HG02943 (cell line): ENCODE data around the gene CLDN22.
"Not testable (repeated sequence)": the region's sequence is repeated elsewhere in the genome, so short reads cannot be mapped to it uniquely, and the experiment has no call there.

ENCODE experiments used
- ATAC-seq: cut with Tn5 transposase; IDR thresholded peaks from one replicate; pipeline ENCODE4 v1.9.1; 2021; ENCODE audit warnings: mild to moderate bottlenecking, low read depth, moderate library complexity; ENCODE audit not compliant: unreplicated experiment

CLDN22 gene

DNA sequence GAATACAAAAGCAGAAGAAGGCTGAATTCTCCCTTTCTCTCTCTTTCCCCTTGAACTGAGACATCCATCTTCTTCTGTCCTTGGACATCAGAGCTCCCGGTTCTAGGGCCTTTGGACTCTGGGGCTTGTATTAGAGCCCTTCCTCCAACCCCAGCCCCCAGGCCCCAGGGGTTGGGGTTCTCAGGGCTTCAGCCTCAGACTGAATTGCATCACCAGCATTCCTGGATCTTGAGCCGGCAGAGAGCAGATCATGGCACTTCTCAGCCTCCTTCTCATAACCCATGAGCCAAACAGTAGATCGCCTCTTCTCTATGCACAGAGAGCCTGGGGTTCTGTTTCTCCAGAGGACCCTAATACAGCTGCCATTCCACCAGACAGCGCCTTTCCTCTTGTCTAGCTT is 27.5 kb upstream of the CLDN22 start:
- no peak for ATAC-seq

DNA sequence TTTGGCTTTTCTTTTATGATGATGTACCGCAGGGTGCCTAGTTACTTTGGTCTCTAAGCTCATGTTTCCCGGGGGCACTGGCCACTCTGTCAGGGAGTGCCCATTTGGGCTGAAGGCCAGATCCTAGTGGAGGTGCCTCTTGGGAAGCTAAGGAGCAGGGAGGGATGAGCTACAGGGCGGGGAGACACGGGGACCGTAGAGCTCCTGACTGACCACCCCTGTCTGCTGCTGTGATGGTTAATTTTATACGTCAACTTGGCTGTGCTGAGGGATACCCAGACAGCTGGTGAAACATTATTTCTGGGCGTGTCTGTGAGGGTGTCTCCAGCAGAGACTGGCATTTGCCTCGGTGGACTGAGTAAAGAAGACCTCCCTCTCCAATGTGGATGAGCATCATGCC is 27.1 kb upstream of the CLDN22 start:
- ATAC-seq, result no peak

DNA sequence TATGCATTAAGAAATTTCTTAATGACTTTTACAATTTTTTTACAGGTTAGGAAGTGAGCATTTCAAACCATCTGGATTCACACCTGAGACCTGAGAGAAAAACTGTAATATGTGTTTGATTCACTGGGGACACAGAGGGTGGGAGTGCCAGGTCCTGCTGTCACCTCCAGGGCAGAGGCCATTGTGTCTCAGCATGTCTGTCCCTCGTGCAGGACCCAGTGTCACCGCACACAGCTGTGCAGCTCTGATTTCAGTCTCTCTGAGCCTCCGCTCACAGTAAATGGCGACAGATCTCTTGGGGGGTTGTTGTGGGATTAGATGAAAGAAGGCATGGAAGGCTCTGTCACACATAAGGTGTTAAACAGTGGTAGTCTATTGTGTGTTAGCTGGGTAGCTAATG is 25.2 kb upstream of the CLDN22 start:
- ATAC-seq, result no peak

DNA sequence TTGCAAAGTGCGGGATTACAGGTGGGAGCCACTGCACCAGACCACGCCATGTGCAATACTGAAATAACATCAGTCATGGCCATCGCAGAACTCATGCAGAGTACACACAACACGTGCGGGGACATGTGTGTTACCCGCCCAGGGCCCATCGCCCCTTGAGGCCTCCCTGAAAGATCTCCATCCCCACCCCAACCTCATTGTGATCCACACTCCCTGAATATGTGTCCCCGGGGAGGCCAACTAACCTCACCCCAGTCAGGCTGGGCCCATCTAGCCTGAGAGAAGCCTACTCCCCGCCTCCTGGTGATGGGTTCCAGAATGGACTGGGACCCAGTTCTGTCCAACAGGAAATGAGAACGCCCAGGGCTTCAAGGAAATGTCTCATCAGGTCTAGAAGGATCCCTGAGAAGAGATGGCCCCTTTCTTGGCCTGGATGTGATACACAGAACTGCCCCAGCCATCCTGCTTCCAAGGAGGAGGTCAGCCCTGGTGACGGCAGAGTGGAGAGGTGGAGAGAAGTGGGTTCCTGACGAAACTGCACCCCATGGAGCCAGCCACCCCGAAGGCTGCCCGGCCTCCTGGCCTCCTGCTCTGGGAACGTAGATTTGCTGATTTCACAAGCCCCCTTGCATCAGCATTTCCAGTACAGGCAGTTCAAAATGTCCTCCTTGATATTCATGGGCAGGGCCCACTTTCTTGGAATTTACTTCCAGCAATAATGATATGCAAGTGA is 24.6 kb upstream of the CLDN22 start:
- no peak for ATAC-seq

DNA sequence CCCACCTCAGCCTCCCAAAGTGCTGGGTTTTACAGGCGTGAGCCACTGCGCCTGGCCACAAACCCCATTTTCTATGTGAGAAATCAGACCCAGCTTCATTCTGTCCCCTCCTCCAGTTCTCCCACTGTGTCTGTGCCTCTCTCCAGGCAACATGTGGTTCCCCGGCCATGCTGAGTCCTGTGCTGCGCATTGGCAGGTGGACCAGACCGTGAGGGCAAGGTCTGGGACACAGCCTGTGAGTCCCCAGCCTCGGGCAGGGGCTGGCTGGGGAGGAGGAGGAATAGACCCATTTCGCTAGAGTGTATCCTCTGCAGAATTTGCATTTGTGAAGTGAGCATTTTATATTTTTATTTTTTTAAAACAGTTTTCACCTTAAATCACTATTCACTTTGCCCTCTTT is 23.7 kb upstream of the CLDN22 start:
- no peak for ATAC-seq

DNA sequence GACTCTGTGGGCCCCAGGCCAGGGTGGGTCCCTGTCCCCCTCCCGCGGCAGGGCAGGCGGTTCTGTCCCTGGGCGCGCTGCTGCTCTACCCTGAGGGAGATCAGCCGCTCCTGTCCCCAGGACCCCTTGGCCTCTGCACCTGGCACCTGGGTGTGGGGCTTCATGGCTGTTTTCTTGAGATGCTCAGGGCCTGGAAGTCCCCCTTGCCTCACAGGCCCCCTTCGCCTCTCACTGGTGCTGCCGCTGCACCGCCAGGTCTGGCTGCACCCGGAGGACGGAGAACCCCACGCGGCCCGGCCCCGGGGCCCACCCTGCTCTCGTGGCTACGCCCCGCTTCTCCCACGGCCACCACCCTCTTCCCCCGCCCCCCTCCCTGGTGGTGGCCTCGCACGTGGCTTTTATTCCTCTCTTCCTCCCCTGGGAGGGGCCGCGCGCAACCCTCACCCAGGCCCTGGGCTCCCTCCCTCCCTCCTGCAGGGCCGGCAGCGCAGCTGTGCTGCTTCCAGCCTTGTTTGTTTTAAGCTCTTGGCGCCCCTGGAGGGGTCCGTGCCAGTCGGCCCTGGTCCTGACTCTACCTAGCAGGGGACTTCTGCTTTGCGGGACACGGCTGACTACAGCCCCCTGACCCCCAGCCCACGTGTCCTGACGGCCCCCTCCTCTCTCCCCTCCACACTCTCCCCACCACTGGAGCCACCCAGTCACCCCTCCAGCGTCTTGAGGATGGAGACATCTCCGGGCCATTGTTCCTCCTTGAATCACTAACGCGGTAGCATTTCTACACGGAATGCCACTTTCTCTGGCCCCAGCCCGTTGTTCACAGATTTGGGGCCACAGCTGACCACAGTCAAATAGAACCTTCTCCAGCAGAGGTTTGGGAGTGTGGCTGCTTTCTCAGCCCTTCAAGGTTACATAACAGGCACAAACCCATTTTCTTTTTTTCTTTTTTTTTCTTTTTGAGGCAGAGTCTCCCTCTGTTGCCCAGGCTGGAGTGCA is 22.8 kb upstream of the CLDN22 start:
- ATAC-seq, result no peak

DNA sequence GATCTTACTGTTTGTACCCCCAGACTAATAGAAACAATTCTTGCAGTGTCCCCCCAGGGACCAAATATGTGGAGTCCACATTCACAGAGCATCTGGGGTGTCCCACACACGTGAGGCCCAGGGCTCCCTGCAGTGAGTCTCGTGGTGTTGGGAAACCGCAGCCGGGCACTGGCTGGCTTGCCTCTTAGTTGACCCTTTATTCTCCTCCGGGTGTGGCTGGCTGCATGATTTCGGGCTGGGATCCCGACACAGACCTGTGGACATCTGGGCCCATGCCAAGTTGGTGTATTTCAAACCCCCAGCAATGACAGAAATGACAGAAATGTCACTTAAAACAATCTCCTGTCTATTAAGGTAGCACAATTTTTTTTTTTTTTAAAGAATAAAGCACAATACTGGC is 17.8 kb upstream of the CLDN22 start:
- ATAC-seq, result no peak

DNA sequence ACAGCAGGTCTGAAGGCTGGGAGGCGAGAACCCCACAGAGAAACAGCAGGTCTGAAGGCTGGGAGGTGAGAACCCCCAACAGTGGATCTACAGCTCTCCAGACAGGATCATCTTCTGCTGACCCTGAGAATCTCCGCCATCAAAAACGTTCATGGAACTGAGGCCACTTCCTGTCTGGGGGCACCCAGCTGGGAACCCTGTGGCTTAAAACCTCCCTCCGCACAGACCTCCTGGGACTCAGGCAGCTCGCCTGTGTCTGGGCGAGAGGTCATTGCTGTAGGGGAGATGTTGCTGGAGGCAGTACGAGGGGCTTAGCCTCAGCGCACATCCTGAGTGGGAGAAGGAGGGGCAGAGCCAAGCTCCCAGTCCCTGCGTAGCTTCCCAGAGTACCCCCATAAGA is 17.3 kb upstream of the CLDN22 start:
- ATAC-seq, result no peak

DNA sequence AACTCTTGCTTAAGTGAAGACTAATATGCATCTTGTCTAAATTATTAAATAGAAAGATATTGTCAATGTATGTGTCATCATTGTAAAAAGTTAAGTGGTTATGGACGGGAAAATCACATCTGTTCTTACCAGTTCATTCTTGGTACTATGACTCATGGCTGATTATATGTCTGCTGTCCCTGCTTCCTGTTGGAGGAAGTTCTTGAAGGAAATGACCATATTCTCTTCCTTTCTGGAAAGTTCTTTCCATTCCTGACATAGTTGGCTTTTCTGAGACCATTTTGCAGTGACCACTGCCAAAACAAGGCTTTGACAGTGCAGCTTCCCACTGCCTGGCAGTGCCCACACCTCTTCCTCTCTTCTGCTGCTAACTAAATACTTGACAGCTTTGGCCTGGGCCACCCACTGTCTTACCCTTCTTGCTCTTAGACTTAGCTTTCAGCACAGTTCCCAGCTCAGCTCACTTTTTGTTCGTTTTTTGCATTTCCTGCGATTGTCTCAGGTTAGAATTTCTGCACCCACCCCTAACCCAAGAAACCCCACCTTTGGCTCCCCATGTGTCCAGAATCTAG is 15.4 kb upstream of the CLDN22 start:
- no peak for ATAC-seq

DNA sequence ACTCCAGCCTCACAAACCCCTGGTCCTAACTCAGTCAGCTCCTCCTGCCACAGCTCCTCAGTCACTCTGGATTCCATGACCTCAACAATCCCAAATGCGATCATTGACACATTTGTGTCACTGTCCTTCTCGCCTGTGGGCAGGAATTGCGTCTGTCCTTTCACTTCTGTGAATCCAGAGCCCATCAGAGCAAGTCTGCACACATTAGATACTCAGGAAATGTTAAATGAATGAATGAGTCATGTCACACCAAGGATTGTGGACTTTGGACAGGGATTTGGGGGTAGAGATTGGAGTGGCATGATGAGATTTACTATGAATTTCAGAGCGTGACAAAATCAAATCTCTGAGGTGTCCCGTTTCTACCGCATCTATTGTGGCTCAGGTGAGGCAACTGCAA is 13.9 kb upstream of the CLDN22 start:
- no peak for ATAC-seq

DNA sequence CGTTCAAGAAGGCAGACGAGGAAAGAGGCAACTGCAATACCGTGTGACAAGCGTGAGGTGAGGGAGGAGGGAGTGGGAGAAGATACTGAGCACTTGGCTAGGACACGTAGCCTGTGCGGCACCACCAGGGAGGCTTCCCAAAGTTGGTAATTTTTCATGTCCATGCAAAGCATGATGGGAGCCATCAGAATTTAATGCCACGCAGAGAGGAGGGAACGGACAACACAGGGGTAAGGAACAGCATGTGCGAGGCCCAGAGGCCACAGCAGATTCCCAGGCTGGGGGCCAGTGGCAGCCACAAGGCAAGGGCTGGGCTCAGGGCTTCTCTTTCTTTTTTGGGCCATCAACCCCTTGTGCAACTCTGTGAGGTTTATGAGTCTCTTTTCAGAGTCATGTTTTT is 13.1 kb upstream of the CLDN22 start:
- no peak for ATAC-seq

DNA sequence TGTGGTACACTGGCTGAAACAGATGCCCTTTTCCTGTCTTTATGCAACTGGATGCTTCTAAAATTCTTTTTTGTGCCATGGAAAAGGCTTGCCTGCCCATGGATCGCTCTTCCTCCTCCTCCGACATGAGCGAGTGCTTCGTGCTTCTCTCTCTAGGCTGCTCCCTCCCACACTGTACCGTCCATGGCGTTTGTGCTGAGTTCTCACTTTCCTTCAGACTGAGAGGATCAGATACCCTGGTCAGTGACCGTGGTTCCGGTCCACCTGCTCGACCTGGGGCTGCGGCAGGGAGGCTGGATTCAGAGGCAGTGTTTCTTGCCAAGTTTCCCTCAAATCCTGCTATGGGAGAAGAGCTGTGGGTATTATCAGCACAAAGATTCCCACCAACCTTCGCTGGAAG is 12.4 kb upstream of the CLDN22 start:
- no peak for ATAC-seq

DNA sequence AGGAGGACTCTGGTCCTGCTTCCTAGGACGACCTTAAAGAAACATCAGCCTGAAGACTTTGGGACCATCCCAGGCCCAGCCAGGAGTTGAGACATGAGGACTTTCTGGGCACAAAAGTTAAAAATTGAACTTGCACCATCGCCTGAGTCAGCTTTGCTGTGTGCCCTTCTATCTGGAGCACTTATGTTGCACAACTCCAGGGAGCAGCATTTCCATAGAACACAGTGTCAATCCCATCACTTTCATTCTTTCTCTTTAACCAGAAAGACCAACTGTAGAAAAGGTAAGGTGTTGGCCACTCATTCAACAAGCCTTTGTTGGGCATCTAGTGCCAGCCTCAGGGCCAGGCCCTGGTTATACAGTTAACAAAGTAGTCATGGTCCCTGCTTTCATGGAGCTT is 10.8 kb upstream of the CLDN22 start:
- no peak for ATAC-seq

DNA sequence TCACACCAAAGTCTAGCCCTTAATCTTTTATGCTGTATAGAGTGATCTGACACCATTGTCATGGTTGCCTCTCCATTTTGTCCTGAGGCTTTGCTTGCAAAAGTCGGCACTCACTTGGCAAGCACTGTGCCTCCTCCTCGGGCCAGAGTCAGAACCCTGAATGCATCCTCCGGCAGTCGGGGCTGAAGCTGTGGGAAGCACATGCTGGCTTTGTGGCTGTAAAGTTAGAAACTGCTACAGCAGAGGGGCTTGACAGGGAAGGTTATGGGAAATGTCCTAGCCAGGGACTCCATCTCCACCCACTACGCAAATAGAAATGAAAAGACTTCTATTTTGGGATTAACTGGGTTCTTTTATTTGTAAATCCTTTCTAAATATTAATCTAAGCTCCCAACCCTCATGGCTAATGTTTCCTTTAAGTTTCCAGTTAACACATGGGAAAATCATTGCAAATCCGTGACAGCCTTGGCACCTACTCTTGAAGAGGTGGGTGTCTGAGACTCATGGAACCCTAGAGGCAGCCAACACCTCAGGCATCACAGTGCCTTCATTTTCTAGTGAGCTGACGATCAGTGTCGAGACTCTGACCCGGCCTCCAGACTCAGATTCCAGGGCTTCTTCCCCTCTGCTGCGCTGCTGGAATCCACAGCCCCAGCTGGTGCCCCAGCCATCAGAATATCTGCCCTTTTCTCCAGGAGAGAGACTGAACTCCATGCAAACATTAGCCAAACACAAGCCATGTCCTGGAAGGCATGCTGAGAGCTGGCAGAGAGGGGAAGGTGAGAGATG is 10.1 kb upstream of the CLDN22 start:
- ATAC-seq, result no peak

DNA sequence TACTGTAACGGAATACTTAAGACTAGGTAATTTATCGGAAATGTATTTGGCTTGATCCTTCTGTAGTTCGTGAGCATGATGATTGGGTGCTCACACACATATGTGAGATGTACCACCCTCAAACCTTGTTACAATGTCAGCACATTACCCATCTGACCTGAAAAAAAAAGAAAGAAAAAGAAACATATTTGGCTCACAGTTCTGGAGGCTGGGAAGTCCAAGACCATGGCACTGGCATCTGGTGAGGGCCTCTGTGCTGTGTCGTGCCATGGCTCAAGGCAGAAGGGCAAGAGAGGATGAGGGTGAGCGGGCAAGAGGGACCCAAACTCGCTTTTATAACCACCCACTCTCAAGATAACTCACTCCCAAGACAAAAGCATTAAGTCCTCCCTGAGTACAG is 9.2 kb upstream of the CLDN22 start:
- no peak for ATAC-seq

DNA sequence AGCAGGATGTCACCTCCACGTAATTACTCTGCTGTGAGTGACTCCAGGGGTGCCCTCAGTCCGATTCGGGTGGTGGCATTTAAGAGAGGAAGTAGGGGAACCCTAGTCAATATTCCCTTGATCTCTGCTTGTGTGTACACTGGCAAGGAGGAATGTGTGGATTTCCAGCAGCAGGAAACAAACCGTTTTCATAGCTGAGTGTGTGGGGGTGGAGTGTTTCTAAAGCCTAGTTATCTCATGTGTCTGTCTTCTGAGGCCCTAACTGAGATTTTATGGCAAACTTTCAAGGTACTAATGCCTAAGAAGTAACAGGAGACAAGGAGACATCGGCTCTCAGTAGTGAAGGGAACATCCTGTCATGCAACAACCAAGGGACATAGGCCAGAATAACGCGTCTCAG is 8.8 kb upstream of the CLDN22 start:
- ATAC-seq, result no peak

DNA sequence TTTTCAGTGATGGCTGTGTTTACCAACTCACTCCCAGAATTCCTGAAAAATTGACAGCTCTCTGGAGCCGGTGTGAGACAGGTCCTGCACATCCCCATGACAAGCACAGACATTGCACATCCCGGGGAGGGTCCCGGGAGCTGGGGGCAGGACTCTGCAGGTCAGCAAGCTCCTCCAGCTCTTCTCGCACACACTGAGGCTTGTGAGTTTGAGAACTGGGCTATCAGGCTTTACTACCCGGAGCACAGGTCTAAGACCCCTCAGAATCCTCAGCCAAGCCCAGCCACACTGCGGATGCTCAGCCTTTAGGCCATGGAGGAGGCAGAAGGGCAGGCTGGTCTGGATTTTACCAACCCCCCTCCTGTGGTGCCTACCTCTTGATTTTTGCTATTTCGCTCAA is 7.8 kb upstream of the CLDN22 start:
- ATAC-seq, result no peak

DNA sequence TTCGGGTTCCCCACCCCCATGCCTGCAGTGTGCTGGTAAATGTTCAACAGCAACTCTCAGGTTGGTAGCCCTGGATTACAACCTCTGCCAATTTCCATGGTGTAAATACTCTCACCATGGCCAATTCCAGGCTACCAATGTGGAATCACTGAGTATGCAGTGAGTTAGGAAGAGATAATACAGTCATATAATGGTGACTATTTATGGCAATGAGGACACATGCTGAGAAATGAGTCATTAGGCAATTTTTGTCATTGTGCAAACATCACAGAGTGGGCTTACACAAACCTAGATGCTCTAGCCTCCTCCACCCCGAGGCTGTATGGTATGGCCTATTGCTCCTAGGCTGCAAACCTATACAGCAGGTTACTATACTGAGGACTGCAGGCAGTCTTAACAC is 6.8 kb upstream of the CLDN22 start:
- no peak for ATAC-seq

DNA sequence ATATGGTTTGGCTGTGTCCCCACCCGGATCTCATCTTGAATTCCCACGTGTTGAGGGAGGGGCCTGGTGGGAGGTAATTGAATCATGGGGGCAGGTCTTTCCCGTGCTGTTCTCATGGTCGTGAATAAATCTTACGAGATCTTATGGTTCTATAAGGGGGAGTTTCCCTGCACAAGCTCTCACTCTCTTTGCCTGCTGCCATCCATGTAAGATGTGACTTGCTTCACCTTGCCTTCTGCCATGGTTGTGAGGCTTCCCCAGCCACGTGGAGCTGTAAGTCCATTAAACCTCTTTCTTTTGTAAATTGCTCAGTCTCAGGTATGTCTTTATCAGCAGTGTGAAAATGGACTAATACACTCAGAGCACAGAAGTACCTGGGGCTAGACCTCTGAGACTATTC is 6.3 kb upstream of the CLDN22 start:
- not testable (repeated sequence) for ATAC-seq

DNA sequence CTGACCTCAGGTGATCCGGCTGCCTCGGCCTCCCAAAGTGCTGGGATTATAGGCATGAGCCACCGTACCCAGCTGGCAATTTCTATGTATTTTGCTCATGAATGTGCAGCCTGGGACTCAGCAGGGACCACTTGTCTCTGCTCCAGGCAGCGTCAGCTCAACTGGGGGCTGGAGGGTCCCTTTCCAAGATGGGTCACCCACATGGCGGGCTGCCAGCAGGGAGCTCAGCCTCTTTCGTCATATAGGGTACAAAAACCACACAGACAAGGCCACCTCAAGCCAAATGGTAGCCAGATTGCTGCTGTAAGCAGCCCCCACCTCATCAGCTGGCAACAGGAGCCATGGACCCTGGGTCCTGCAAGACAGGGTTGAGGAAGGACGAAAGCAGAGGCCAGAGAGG is 4.5 kb upstream of the CLDN22 start:
- no peak for ATAC-seq

DNA sequence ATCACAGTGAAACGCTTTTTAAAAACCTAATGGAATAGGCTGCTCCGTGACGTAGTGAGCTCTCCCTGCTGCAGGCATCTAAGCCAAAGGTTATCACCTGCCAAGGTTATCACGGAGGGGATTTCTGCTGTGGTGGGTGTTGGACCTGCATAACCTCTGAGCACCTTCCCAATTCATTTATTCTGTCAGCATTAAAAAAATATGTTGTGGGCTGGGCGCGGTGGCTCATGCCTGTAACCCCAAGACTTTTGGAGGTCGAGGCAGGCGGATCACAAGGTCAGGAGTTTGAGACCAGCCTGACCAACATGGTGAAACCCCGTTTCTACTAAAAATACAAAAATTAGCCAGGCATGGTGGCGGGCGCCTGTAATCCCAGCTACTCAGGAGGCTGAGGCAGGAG is 4.0 kb upstream of the CLDN22 start:
- not testable (repeated sequence) for ATAC-seq
